ENCODE measurements around the gene GCLC.

GRCh38 chr6:53585208-53585900, 40.5 kb upstream of the GCLC start:
- TF ChIP-seq CTCF (conservative IDR thresholded peaks at IDR 0.05; ENCODE audit: low read depth, low read length) (no peak), EZH2 (IDR thresholded peaks at IDR 0.05; ENCODE audit: borderline replicate concordance, low read depth, low read length, poor library complexity, severe bottlenecking) (no peak)

All from A673 (cell line).